K562 (cell line): ENCODE results near the gene NUP43. TPM values are rescaled to one million over a fixed set of nuclear protein-coding genes. Genes with fewer than 3 reads are reported as not detected.

Source experiments
- ATAC-seq: fragments of 200-7000 bp; cut with Tn5 transposase; 3 replicates; pipeline ENCODE4 v1.9.1; 2020; ENCODE audit warnings: moderate library complexity
- BruUV-seq: library from RNA; stranded (reverse); fragments of 400-500 nt; replicated peaks from 2 replicates; lab custom pipeline; 2021; lab: Mats Ljungman, UMichigan
- CTCF ChIA-PET: fragments of 300-600 bp; formaldehyde crosslinking; extraction: SDS; loops from one replicate; lab custom pipeline; 2021; ENCODE audit warnings: low intra/inter-chr PET ratio; lab: Yijun Ruan, JAX
- POLR2A ChIA-PET: fragments of 300-600, 350-650 bp; sonication (Branson Sonifier 250); formaldehyde crosslinking; extraction: SDS; loops from one replicate; lab custom pipeline; 2021; ENCODE audit warnings: antibody characterized with exemption, inconsistent platforms; lab: Yijun Ruan, JAX
- DNase-seq, 4 experiments: peaks; one replicate each; pipeline versions ENCODE4 v3.0.0 to v3.0.0-alpha.2; 2011 to 2018; ENCODE audit warnings: low spot score in 3 of 4, mixed read lengths in 3 of 4; ENCODE audit errors: extremely low read depth in 1 of 4
- FAIRE-seq: peaks from 2 replicates; lab custom pipeline; 2011; peaks lifted over from hg19 to GRCh38; lab: Jason Lieb, UNC
- H2AFZ ChIP-seq: 2 replicates; pipeline ENCODE4 v1.6.0; 2011; ENCODE audit warnings: low read depth, low read length, control low read depth, inconsistent platforms
- H3K27ac ChIP-seq: fragments of 200-600 bp; 3 replicates; pipeline ENCODE4 v1.8.0; 2011; ENCODE audit warnings: low read depth, mild to moderate bottlenecking, control low read depth, inconsistent platforms, low read length, moderate library complexity, mixed read lengths; ENCODE audit errors: extremely low read depth
- H3K27me3 ChIP-seq, 2 experiments: fragments of 300-600 bp in 1 of 2; 2 replicates in 1 of 2; 3 replicates in 1 of 2; pipeline versions ENCODE4 v1.6.0 to v1.8.0; 2011; ENCODE audit warnings: inconsistent platforms in 2 of 2, low read length in 2 of 2, mild to moderate bottlenecking in 1 of 2, mixed read lengths in 1 of 2, moderate library complexity in 1 of 2; ENCODE audit not compliant: control insufficient read depth in 2 of 2, insufficient read depth in 2 of 2
- H3K36me3 ChIP-seq: fragments of 300-600 bp; 3 replicates; pipeline ENCODE4 v1.8.0; 2011; ENCODE audit warnings: mild to moderate bottlenecking, low read length, inconsistent platforms; ENCODE audit not compliant: control insufficient read depth, insufficient read depth
- H3K4me1 ChIP-seq, 2 experiments: fragments of 200-600 bp in 1 of 2; replicated peaks in 1 of 2; 2 replicates in 1 of 2; 3 replicates in 1 of 2; pipeline versions ENCODE4 v1.5.1 to v1.8.0; 2011; ENCODE audit warnings: inconsistent platforms in 2 of 2, low read length in 2 of 2, mild to moderate bottlenecking in 1 of 2, mixed read lengths in 1 of 2, moderate library complexity in 1 of 2; ENCODE audit not compliant: control insufficient read depth in 2 of 2, insufficient read depth in 2 of 2
- H3K4me2 ChIP-seq: 2 replicates; pipeline ENCODE4 v1.6.1; 2011; ENCODE audit warnings: low read length, control low read depth, inconsistent platforms, mixed read lengths; ENCODE audit not compliant: insufficient read depth
- H3K4me3 ChIP-seq: fragments of 200-600 bp; sonication (generic), shearing (Covaris generic); 2 replicates; pipeline ENCODE4 v1.5.1; 2016; ENCODE audit warnings: control low read depth, inconsistent platforms
- H3K79me2 ChIP-seq: fragments of 200-600 bp; 3 replicates; pipeline ENCODE4 v1.8.0; 2011; ENCODE audit warnings: low read length, inconsistent platforms; ENCODE audit not compliant: control insufficient read depth, insufficient read depth
- H3K9ac ChIP-seq, 2 experiments: 2 replicates each; pipeline versions ENCODE4 v1.6.0 to v1.6.1; 2011; ENCODE audit warnings: low read depth in 2 of 2, low read length in 2 of 2, control low read depth in 1 of 2, inconsistent platforms in 1 of 2, mild to moderate bottlenecking in 1 of 2, mixed read lengths in 1 of 2; ENCODE audit not compliant: insufficient read depth in 1 of 2
- H3K9me1 ChIP-seq: one replicate; pipeline ENCODE4 v1.6.0; 2011; ENCODE audit warnings: inconsistent platforms, mild to moderate bottlenecking, low read length, moderate library complexity; ENCODE audit not compliant: control insufficient read depth, insufficient read depth
- H3K9me3 ChIP-seq: replicated peaks from 2 replicates; pipeline ENCODE4 v1.5.1; 2011; ENCODE audit warnings: low read depth, low read length, inconsistent platforms; ENCODE audit not compliant: control insufficient read depth, insufficient read depth
- H4K20me1 ChIP-seq: replicated peaks from 2 replicates; pipeline ENCODE4 v1.6.1; 2011; ENCODE audit warnings: low read length, inconsistent platforms, mixed read lengths; ENCODE audit not compliant: control insufficient read depth, insufficient read depth
- CBX3 ChIP-seq, 2 experiments: IDR thresholded peaks; 1 replicate in 1 of 2; 2 replicates in 1 of 2; pipeline ENCODE4 v1.6.1; 2012; ENCODE audit warnings: inconsistent platforms in 2 of 2, low read length in 2 of 2, borderline replicate concordance in 1 of 2, control low read depth in 1 of 2
- CXXC5 ChIP-seq: fragments of 250-450 bp; sonication (Bioruptor Pico); IDR thresholded peaks from 2 replicates; pipeline ENCODE4 v1.8.0; 2022; ENCODE audit warnings: inconsistent platforms, mild to moderate bottlenecking, moderate library complexity
- E2F4 ChIP-seq: sonication (generic); formaldehyde crosslinking; IDR thresholded peaks from 2 replicates; pipeline ENCODE4 v1.8.0; 2022; ENCODE audit warnings: mild to moderate bottlenecking, low read depth, missing genetic modification reagents
- ELK3 ChIP-seq: fragments of 450-650 bp; formaldehyde crosslinking; IDR thresholded peaks from 2 replicates; pipeline ENCODE4 v1.4.0; 2020; ENCODE audit warnings: mild to moderate bottlenecking
- EWSR1 ChIP-seq: fragments of 450-650 bp; IDR thresholded peaks from 2 replicates; pipeline ENCODE4 v1.6.1; 2018; ENCODE audit warnings: borderline replicate concordance, mild to moderate bottlenecking, low read depth, moderate library complexity; ENCODE audit not compliant: partially characterized antibody
- NRF1 ChIP-seq, 2 experiments: fragments of 450-650 bp; IDR thresholded peaks in 1 of 2; conservative IDR thresholded peaks in 1 of 2; 2 replicates each; pipeline ENCODE4 v1.6.1; 2014; ENCODE audit warnings: mild to moderate bottlenecking in 2 of 2
- PBX2 ChIP-seq, 2 experiments: IDR thresholded peaks in 1 of 2; conservative IDR thresholded peaks in 1 of 2; 2 replicates each; pipeline ENCODE4 v1.6.1; 2016; ENCODE audit warnings: low read depth in 2 of 2, mild to moderate bottlenecking in 1 of 2, missing compliant biosample characterization in 1 of 2, missing genetic modification characterization in 1 of 2, moderate library complexity in 1 of 2
- POLR2B ChIP-seq: fragments of 450-650 bp; IDR thresholded peaks from 2 replicates; pipeline ENCODE4 v1.6.1; 2018; ENCODE audit warnings: low read depth; ENCODE audit not compliant: partially characterized antibody
- RCOR1 ChIP-seq, 2 experiments: IDR thresholded peaks; 2 replicates each; pipeline ENCODE4 v1.6.1; 2012; ENCODE audit warnings: low read depth in 2 of 2, low read length in 2 of 2, borderline replicate concordance in 1 of 2, improper control_type of control experiment in 1 of 2
- TAF7 ChIP-seq: fragments of 450-650 bp; IDR thresholded peaks from 2 replicates; pipeline ENCODE4 v1.6.1; 2016; ENCODE audit warnings: missing genetic modification characterization, missing compliant biosample characterization
- TFE3 ChIP-seq: fragments of 450-650 bp; formaldehyde crosslinking; IDR thresholded peaks from 2 replicates; pipeline ENCODE4 v1.4.0; 2020; ENCODE audit warnings: mild to moderate bottlenecking, mixed read lengths
- XRCC5 ChIP-seq: fragments of 200-400 bp; formaldehyde crosslinking; IDR thresholded peaks from 2 replicates; pipeline ENCODE4 v1.6.1; 2017; ENCODE audit warnings: low read depth, mild to moderate bottlenecking, low read length
- WGBS: fragments of 100-300 bp; shearing (Covaris generic); methylation state at CpG from one replicate; pipeline ENCODE4 v1.1.6; 2016; ENCODE audit warnings: low coverage, mixed read lengths; ENCODE audit not compliant: insufficient coverage; ENCODE audit errors: missing lambda C conversion rate; 5-methylcytosine and 5-hydroxymethylcytosine counted together
- in situ Hi-C: fragments of 300-500 bp; cut with MboI; formaldehyde crosslinking; loops from 4 replicates; pipeline ENCODE4 v1.15.0; 2018; ENCODE audit warnings: inconsistent platforms, mixed read lengths
- intact Hi-C: fragments of 100-400 bp; cut with micrococcal nuclease; formaldehyde crosslinking; loops from 2 replicates; pipeline ENCODE4 v1.14.2; 2022
- polyA plus RNA-seq, 8 experiments: library from polyadenylated mRNA; depleted of rRNA in 4 of 8; stranded (reverse) in 5 of 8; unstranded in 3 of 8; fragments of >200 nt; fragmentation: Nextera tagmentation in 2 of 8; fragmentation: Illumina TruSeq in 1 of 8; extraction: Ambion mirVana in 2 of 8; extraction: Trizol in 1 of 8; gene quantifications; 2 replicates each; pipeline versions ENCODE4 v1.2.1 to v1.2.3, GENCODE V29; 2011 to 2014; ENCODE audit warnings: inconsistent platforms in 1 of 8, missing spikeins in 1 of 8
- total RNA-seq, 7 experiments: library from RNA; depleted of rRNA in 6 of 7; stranded (reverse); fragments of >200 nt in 6 of 7; fragmentation: Illumina TruSeq in 2 of 7; extraction: Trizol in 2 of 7; gene quantifications; 2 replicates each; pipeline versions ENCODE4 v1.2.1 to v1.2.3, GENCODE V29; 2011 to 2021; ENCODE audit warnings: low replicate concordance in 1 of 7

The NUP43 gene
- total and polyA plus RNA-seq, 9 of the 15 experiments (the other 6 are each of a cell fraction or from before 2014, with no cell fraction given): 28.9 to 136 (median 67.4) TPM

- no peak for TF ChIP-seq ELK3
- TF ChIP-seq, all 486 proteins: peak for 3
Observed at GRCh38 chr6:149714442-149714841, 31.9 kb downstream of the NUP43 start (continued).

- FAIRE-seq (no peak), ATAC-seq (peak; percentile 74), DNase-seq (peak in 2 of 4 experiments; percentile 32 to 40)
- intact Hi-C loops (no loop called here), in situ Hi-C loops (no loop called here)
- Histone ChIP-seq H3K79me2 (peaks cover 96% of the 10 kb centered on the region), H2AFZ (no peak overlapping the region), H3K27me3 (no peaks in the 10 kb centered on the region), H3K4me2 (no peak overlapping the region), H3K27ac (no peak overlapping the region), H3K9me1 (no peaks in the 10 kb centered on the region), H3K4me3 (no peak overlapping the region), H3K36me3 (peaks cover 47% of the 10 kb centered on the region), H3K9ac (no peak overlapping the region), H3K9me3 (no peaks in the 10 kb centered on the region), H4K20me1 (peaks cover 31% of the 10 kb centered on the region), H3K4me1 (peaks cover 7 to 24% of the 10 kb centered on the region in 2 experiments; a peak in 3 of 5 replicates)
- no TSS peak for BruUV-seq
- CTCF ChIA-PET: no interaction called here
- 32% methylated on average over 5 of the region's 5 CpGs for WGBS
- POLR2A ChIA-PET: interaction anchor here (0.6 to 0.7 kb wide), 2 partner anchors 162 to 559 kb away, joined by 3 to 4 read pairs; no protein-coding TSS in a partner anchor
- TF ChIP-seq RCOR1 (IDR thresholded peaks at IDR 0.05; ENCODE audit: borderline replicate concordance in 1 of 2, low read depth in 2 of 2, low read length in 2 of 2): peak in 1 of 2 experiments; percentile 59; a peak in 2 of 4 replicates
- peak; percentile 25 for TF ChIP-seq POLR2B
- TF ChIP-seq CXXC5 (CRISPR knock-in tag): peak; percentile 35; the same call in 1 of the 2 replicates
- TF ChIP-seq XRCC5: no peak
- TF ChIP-seq NRF1 (conservative IDR thresholded peaks at IDR 0.05 in 1 of 2, IDR thresholded peaks at IDR 0.05 in 1 of 2): peak; percentile 18 to 20; a peak in 1 of 4 replicates
- no peak for TF ChIP-seq E2F4
- no peak for TF ChIP-seq CBX3 (IDR thresholded peaks at IDR 0.05; ENCODE audit: borderline replicate concordance in 1 of 2, low read length in 2 of 2)
- no peak for TF ChIP-seq TAF7
- TF ChIP-seq TFE3 (CRISPR knock-in tag): no peak
- peak; percentile 51; the same call in 1 of the 2 replicates for TF ChIP-seq PBX2 (CRISPR knock-in tag; IDR thresholded peaks at IDR 0.05; ENCODE audit: low read depth)
- TF ChIP-seq PBX2 (tag; conservative IDR thresholded peaks at IDR 0.05; ENCODE audit: low read depth): peak; percentile 83
- no peak for TF ChIP-seq EWSR1
Observed at GRCh38 chr6:149711711-149712110, 34.6 kb downstream of the NUP43 start.
